GM20431 (cell line): ENCODE data around the gene CREBL2.
"Not testable (repeated sequence)": the region's sequence is repeated elsewhere in the genome, so short reads cannot be mapped to it uniquely, and the experiment has no call there.

Experiments used
- in situ Hi-C: fragments of 300-500 bp; cut with MseI, MboI; formaldehyde crosslinking; loops from one replicate; pipeline ENCODE4 v1.15.0; 2020; ENCODE audit warnings: low sequenced_read_pairs; ENCODE audit not compliant: unreplicated experiment

Gene CREBL2, protein sequence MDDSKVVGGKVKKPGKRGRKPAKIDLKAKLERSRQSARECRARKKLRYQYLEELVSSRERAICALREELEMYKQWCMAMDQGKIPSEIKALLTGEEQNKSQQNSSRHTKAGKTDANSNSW

DNA sequence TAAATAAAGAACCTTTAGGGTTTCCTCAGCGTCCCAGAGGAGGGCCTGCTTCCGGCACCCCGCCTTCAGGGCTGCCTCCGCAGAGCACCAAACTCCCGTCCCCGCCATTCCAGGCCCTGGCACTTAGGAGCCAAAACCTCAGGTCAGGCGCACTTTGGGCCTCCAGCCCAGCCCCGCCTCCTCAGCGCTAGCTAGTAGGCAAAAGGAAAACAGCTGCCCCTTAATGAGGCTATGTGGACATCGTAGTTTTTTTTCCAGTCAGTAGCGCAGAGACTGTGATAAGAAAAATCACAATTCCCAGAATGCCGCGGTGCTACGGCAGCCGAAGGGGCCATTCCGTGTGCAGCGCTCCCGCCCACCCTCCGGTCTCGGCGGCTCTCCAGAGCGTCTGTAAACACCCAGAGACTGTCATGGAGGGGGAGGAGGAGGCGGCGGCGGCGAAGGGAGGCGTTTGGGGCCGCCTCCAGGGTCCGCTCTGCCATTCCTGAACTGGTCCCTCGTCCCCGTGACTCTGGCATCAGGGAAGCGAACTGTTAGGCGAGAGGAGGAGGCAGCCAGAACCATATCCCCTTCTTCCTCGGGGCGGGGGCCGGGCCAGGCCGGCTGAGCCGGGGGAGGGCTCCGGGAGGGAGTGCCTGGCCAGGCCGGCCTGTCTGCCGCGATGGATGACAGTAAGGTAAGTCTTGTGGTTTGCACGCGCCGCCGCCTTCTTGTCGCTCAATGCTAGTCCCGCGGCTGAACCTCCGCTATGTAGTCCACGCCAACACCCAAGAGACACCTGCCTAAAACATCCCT, at the start of gene CREBL2:
Gene CREBL2 (plus strand): TSS at position 365 of the 795 bp plus-strand sequence. CDS start 297 bp downstream, at position 662.
- in situ Hi-C loops = no loop called here

DNA sequence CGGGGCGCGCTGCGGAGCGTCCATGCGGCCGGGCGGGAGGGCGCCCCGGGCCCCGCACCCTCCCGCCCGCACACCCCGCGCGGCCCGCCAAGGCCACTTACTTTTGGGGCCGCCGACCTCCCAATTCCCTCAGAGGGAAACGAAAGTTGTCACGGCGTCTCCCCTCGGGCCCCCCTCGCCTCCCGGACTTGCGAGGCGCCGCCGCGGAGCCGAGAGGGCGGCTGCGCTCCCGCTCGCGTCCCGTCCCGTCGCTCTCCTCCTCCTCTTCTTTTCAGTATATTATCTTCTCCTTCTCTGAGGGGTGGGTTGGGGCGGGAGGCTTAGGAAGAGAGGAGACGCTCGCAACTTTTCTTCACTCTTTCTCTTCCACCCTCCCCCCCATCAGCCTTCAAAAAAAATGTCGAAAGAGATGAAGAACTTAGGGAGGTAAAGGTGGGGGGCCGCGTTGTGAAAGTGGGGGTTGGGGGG, 49.6 kb upstream of the CREBL2 start:
- in situ Hi-C loops = loop anchor here (25.0 kb wide), 1 partner anchor 175 kb away; no protein-coding TSS in a partner anchor

DNA sequence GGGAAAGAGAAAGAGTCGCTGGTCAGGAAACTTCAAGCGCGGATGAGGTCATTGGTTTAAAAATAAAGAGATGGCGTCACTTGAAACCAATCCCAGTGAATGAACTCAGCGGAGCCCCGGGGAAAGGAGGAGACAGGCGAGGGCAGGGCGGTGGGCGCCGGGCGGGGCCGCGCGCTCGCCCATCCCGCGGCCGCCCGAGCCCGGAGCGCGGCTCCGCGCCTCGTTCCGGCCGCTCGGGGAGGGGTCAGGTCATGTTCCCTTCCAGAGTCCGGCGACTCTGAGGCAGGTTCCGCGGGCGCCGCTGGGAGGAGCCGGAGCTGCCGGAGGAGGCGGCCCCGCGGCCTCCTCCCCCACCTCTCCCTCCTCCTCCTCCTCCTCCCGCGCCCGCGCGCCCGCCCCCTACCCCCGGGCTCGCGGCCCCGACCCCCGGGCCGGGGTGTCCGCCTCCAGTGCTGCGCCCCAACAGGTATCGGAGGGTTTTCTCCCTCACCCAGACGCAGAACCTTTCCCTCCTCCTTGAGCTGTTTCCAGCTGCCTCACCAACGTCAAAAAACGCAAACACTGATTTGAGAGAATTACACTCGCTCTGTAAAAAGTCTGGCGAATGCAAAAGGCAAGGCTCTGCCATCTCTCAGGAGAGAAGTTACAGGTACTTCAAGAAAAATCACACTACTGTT, 49.0 kb upstream of the CREBL2 start, which contains the start of gene DUSP16:
Gene DUSP16 (minus strand): TSS at position 279 of the 677 bp plus-strand sequence. CDS start 41,765 bp downstream, outside the sequence.
- in situ Hi-C loops = loop anchor here (25.0 kb wide), 1 partner anchor 175 kb away; no protein-coding TSS in a partner anchor

DNA sequence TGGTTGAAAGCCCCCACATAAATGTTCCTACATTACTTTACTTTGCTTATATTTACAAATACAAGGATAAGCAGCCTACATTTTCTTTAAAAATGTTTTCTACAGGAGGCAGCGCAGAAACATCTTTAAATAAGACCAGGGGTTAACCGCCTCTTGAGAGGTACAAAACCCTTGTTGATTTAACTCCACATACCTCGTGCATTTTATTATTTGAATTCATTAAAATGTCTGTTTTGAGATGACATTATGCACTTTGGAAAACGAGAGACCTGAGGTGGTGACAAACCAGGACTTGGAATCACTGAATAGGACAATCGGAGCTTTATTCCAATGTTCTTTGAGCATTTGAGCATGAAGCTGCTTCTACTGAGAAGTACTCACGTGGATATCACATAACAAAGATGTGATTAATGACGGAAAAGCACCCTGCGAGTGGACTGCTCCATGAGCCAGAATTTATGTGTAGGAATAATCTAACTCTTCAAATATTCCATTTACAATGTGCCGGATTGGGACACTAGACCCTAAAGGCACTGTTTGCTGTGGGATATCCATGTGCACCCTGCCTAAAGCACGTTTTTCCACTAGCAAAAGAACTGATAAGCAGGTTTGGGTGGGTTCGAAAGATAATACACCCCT, 48.3 kb upstream of the CREBL2 start:
- in situ Hi-C loops = loop anchor here (25.0 kb wide), 1 partner anchor 176 kb away; no protein-coding TSS in a partner anchor

DNA sequence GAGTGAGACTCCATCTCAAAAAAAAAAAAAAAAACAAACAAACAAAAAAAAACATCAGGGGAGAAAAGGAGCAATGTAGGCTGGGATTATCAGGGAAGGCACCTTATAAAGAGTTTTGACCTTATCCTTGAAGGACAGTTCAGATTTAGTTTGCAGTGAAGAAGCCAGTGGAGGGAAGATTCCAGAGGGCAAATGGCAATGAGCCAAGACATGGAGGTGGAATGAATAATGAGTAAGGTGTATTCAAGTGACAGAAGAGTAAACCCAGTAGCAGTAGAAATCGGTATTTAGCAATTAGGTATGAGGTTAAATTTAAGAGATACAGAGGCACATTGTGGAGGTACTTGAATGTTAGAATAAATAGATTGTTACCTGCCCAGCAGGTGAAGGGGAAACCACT, 46.8 kb upstream of the CREBL2 start:
- in situ Hi-C loops = loop anchor here (25.0 kb wide), 1 partner anchor 178 kb away; no protein-coding TSS in a partner anchor

DNA sequence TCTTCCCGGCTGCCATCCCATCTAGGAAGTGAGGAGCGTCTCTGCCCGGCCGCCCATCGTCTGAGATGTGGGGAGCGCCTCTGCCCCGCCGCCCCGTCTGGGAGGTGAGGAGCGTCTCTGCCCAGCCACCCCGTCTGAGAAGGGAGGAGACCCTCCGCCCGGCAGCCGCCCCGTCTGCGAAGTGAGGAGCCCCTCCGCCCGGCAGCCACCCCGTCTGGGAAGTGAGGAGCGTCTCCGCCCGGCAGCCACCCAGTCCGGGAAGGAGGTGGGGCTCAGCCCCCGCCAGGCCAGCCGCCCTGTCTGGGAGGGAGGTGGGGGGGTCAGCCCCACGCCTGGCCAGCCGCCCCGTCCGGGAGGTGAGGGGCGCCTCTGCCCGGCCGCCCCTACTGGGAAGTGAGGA, 45.7 kb upstream of the CREBL2 start:
- in situ Hi-C loops = loop anchor here (25.0 kb wide), 1 partner anchor 179 kb away; no protein-coding TSS in a partner anchor

DNA sequence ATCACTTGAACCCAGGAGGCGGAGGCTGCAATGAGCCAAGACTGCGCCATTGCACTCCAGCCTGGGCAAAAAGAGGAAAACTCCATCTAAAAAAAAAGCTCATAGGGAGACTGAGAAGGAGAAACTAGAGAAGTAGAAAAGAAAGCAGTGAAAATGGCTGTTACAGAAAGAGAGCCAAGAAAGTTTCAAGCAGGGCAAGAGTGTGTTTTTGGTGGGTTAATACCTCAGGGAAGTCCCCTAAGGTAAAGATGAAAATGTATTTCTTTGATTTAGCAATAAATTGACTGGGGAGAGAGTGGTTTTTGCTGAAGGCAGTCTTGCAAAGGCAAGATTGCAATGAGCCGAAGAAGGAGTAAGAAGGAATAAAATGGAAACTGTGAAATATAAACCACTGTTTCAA, 39.0 kb upstream of the CREBL2 start:
- in situ Hi-C loops = loop anchor here (25.0 kb wide), 1 partner anchor 185 kb away; no protein-coding TSS in a partner anchor

DNA sequence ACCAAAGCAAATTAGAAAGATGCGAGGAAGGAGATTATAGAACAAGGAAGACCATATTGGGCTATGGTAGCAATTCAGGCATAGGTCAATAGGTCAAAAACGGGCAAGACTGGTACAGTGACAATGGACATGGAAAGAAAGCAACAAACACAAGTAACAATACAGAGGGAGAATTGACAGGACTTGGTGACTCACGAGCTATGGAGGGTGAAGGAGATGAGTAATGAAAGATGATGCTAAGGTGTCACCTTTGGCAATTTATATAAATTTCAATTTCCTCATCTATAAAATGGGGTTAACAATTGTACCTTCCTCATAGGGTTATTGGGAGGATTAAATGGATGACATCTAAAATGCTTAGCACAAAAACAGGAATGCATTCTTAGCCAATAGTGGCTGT, 33.9 kb upstream of the CREBL2 start:
- in situ Hi-C loops = no loop called here

DNA sequence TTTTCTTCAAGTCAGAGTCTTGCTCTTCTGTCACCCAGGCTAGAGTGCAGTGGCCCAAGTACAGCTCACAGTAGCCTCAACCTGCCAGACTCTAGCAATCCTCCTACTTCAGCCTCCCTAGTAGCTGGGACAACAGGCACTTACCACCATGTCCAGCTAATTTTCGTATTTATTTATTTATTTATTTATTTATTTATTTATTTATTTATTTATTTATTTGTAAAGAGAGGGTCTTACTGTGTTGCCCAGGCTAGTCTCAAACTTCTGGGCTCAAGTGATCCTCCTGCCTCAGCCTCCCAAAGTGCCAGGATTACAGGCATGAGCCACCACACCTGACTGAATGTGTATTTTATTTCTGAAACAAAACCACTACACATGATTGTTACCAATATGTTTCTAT, 31.0 kb upstream of the CREBL2 start:
- in situ Hi-C loops = not testable (repeated sequence)

DNA sequence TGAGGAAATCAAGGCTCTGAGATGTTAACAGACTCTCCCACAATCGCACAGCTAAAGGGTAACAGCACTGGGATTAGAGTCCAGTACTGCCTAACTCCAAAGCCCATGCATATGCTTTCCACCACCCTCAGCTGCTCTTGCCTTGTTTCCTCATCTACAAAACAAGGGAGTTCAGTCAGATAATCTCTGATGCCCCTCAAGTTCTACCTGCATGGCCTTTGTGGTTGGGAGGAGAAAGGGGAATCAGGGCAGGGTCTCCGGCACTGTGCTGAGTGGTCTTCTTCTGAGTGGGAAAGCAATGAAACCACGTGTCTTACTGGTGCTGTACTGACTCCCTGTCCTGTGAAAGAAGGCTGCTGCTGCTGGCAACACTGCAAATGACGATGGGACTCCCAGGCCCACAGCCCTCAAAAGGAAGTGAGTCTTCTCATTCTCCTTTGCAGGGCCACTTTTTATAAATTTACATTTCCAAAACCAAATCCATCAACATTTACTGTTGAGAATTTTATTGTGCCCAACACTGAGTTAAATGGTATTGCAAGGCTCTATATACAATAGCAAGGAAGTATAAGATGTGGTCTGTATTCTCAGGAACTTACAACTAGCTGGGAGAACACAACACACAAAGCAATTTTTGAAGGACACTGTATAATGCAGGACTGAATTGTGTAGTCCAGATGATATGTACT, 29.3 kb upstream of the CREBL2 start:
- in situ Hi-C loops = no loop called here

DNA sequence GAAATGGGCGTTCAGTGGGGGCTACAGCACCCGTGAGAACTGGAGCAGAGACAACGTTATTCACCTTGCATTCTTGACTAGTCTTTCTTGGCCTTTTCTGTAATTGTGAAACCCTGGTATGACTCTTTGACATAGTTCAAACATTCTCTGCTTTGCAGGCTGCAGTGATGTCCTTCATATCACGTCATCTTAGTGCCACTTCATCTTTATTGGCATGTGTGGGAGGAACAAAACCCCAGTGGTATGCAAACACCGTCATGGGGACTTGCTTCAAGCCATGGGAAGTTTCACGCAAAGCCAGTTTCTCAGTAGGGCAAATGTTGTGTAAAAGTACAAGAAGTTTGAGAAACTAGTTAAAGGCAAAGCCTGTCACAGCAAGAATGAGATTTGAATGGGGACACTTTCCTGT, 28.8 kb upstream of the CREBL2 start:
- in situ Hi-C loops = no loop called here

DNA sequence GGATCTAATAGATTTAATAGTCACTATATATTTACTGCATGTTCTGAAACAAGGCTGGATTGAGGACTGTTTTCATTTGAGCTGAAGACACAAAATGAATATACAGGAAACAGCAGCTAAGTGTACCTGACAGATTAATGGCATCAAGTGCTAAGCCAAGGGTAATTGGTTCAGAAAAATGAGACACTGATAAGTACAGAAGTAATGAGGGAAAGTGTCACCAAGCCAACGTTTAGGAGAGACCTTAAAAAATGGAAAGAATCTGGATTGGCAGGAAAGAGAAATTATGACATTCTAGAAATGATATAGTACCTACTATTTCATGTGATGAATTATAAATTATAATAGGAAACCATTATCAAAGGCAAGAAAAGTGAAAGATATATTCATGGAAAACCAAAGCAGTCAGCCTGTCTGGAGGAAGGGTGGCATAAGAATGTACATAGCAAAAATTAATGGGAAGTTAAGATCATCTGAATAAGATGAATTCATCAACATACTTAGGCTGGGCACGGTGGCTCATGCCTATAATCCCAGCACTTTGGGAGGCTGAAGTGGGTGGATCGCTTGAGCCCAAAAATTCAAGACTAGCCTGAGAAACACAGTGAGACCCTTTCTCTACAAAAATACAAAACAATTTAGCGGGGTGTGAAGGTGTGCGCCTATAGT, 28.0 kb upstream of the CREBL2 start:
- in situ Hi-C loops = no loop called here

DNA sequence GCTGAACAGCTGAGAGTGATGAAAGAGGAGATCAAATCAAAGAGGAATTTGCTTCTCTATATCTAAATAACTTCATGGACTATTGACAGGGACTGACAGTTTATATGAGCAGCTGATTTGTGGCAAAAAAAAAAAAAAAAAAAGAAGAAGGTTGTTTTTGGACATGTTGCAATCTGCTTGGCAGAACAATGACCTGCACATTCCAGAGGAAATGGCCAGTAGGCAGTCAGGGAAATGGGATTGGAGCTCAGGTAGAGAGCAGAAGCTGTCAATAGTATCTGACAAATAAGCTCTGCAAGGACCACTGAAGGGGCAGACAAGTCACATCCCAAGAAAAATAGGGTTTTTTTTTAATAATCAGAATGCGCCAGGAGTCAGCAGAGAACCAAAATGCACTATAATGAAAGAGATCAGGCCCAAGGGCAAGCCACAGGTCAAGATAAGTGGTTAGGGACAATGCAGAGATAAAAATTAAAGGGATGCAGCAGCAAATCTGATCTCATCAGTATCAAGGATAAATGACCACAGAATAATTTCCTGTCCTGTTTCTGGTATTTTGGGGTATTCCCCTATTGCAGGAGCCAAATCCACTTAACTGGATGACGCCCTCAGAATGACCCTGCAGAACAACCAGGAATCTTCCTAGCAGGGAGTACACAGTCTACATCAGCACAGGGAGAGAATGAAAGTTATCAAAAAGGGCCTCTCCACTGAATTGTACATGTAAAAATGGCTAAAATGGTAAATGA, 26.4 kb upstream of the CREBL2 start:
- in situ Hi-C loops = no loop called here

DNA sequence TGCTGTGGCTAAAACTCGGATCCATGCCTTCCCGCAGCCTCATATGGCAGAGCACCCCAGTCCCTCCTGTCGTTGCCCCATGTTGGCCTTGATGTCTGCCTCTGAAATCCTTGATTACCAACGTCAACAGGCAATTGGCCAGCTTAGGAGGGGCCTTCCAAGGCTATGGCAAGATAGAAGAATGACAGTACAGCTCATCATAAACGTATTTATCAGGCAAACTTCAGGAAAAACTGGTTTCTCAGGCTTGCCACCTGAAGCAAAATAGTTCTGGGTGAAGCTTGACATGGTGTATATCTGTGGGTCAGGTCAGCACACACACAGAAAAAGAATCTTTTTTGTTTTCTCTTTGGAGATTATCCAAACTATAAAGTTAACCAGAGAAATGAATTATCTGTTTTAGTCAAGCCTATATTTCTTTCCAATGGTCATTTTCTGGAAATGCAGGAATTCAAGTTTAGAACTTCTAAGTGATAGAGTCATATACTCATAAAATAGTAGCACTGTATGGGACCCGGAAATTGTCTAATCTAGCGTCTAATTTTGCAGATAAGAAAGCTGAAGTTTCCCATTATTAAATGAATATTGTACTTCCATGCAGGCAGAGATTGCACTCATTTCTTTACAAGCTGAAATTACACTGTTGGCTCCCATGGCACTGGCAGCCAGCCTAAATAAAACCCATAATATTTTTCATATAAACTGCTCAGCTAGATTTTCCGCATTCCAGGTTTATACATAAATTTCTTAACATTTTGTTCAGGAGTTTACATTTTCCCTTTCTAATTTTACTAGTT, 24.6 kb upstream of the CREBL2 start:
- in situ Hi-C loops = no loop called here

DNA sequence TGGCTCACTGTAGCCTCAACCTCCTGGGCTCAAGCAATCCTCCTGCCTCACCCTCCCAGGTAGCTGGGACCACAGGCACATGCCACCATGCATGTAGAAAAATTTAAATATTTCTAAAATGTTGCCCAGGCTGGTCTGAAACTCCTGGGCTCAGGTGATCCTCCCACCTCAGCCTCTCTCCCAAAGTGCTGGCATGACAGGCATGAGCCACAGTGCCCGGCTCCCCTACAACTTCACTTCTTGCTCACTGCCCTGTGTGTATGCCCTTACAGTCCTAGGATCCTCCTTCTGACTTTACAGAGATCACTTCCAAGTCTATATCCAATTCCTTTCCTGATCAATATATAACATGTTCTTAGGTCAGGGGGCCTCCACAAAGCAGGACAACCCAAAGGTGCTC, 23.8 kb upstream of the CREBL2 start:
- in situ Hi-C loops = no loop called here

DNA sequence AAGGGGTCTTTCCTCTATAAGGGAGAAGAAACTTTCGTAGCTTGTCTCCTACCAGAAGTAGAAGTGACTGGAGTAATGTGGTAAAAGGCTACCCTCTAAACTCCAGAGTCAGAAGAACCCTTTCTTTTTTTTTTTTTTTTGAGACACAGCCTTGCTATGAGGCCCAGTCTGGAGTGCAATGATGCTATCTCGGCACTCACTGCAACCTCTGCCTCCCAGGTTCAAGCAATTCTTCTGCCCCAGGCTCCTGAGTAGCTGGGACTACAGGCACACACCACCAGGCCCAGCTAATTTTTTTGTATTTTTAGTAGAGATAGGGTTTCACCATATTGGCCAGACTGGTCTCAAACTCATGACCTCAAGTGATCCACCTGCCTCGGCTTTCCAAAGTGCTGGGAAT, 23.2 kb upstream of the CREBL2 start:
- in situ Hi-C loops = not testable (repeated sequence)

DNA sequence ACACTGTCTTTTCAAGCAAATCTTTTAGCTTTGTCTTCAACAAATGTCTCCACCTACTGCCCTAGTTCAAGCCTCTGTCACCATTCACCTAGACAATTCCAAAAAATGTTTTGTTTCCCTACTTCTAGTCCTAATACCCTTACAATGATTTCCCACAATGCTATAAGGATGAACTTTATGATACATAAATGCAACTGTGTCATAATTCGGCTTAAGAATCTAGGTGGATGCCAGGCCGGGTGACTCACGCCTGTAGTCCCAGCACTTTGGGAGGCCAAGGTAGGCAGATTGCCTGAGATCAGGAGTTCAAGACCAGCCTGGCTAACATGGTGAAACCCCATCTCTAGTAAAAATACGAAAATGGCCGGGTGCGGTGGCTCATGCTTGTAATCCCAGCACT, 20.7 kb upstream of the CREBL2 start:
- in situ Hi-C loops = no loop called here

DNA sequence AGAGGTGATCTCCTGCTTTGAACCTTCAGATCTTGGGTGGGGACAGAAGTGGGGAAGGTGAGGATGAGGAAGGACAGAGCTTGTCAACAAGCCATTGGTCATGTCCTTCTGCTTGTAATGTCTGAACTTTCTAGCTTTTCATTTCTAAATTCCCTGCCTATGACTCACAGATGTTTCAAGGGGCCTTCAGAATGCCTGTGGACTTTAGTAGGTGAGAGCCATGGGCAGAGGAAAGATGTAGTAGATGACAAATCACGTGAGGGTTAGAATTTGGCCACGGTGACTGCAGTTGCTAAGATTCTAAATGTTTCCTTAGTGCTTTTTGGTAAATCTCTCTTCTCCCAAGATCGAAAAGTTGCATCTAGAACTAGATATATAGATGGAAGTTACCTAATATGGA, 18.7 kb upstream of the CREBL2 start:
- in situ Hi-C loops = no loop called here
